Liver (tissue), 3 donors: Measurements from ENCODE around the gene UVSSA.

Experiments
- GABPA ChIP-seq, 2 donors: IDR thresholded peaks in 1 of 2; conservative IDR thresholded peaks in 1 of 2; 2 replicates each; pipeline ENCODE4 v1.6.1; 2016; ENCODE audit warnings: antibody characterized with exemption in 2 of 2, mild to moderate bottlenecking in 1 of 2, moderate library complexity in 1 of 2
- RXRA ChIP-seq, 2 donors: IDR thresholded peaks; 2 replicates each; pipeline ENCODE4 v1.6.1; 2017 to 2018; ENCODE audit warnings: antibody characterized with exemption in 2 of 2, mild to moderate bottlenecking in 1 of 2
- YY1 ChIP-seq: IDR thresholded peaks from 2 replicates; pipeline ENCODE4 v1.6.1; 2016; ENCODE audit warnings: antibody characterized with exemption, mild to moderate bottlenecking
- TF ChIP-seq, protein P1 (sequence below): fragments of 150-350 bp; IDR thresholded peaks from 2 replicates; pipeline ENCODE4 v1.5.1; 2017; ENCODE audit warnings: improper control_type of control experiment, low read depth, low read length; ENCODE audit not compliant: missing input control
- TF ChIP-seq, protein P2 (sequence below): IDR thresholded peaks from 2 replicates; pipeline ENCODE4 v1.6.1; 2016; ENCODE audit warnings: antibody characterized with exemption, mild to moderate bottlenecking
- donor health status: healthy.
- donor health status: healthy.

DNA sequence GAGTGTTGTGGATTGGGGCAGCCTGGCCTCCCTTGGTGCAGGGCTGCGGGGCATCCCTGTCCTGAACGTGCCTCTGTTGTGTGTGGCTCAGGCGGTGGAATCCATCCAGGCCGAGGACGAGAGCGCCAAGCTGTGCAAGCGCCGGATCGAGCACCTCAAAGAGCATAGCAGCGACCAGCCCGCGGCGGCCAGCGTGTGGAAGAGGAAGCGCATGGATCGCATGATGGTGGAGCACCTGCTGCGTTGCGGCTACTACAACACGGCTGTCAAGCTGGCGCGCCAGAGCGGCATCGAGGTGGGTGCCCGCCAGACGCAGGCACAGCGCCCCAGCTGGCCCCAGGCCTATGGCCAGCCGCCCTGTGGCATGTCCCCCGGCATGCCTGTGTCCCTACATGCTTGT, 31.7 kb upstream of the UVSSA start:
- TF ChIP-seq, protein P1, sequence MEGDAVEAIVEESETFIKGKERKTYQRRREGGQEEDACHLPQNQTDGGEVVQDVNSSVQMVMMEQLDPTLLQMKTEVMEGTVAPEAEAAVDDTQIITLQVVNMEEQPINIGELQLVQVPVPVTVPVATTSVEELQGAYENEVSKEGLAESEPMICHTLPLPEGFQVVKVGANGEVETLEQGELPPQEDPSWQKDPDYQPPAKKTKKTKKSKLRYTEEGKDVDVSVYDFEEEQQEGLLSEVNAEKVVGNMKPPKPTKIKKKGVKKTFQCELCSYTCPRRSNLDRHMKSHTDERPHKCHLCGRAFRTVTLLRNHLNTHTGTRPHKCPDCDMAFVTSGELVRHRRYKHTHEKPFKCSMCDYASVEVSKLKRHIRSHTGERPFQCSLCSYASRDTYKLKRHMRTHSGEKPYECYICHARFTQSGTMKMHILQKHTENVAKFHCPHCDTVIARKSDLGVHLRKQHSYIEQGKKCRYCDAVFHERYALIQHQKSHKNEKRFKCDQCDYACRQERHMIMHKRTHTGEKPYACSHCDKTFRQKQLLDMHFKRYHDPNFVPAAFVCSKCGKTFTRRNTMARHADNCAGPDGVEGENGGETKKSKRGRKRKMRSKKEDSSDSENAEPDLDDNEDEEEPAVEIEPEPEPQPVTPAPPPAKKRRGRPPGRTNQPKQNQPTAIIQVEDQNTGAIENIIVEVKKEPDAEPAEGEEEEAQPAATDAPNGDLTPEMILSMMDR, result no peak
- TF ChIP-seq, protein P2, sequence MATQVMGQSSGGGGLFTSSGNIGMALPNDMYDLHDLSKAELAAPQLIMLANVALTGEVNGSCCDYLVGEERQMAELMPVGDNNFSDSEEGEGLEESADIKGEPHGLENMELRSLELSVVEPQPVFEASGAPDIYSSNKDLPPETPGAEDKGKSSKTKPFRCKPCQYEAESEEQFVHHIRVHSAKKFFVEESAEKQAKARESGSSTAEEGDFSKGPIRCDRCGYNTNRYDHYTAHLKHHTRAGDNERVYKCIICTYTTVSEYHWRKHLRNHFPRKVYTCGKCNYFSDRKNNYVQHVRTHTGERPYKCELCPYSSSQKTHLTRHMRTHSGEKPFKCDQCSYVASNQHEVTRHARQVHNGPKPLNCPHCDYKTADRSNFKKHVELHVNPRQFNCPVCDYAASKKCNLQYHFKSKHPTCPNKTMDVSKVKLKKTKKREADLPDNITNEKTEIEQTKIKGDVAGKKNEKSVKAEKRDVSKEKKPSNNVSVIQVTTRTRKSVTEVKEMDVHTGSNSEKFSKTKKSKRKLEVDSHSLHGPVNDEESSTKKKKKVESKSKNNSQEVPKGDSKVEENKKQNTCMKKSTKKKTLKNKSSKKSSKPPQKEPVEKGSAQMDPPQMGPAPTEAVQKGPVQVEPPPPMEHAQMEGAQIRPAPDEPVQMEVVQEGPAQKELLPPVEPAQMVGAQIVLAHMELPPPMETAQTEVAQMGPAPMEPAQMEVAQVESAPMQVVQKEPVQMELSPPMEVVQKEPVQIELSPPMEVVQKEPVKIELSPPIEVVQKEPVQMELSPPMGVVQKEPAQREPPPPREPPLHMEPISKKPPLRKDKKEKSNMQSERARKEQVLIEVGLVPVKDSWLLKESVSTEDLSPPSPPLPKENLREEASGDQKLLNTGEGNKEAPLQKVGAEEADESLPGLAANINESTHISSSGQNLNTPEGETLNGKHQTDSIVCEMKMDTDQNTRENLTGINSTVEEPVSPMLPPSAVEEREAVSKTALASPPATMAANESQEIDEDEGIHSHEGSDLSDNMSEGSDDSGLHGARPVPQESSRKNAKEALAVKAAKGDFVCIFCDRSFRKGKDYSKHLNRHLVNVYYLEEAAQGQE, result no peak
- TF ChIP-seq RXRA (IDR thresholded peaks at IDR 0.05), result no peak
- no peak for TF ChIP-seq YY1
- TF ChIP-seq GABPA (IDR thresholded peaks at IDR 0.05 in 1 of 2, conservative IDR thresholded peaks at IDR 0.05 in 1 of 2), result no peak
